Erythroblast (primary cell): ENCODE data around the gene AIP.
"Not testable (repeated sequence)": the region's sequence is repeated elsewhere in the genome, so short reads cannot be mapped to it uniquely, and the experiment has no call there.

Experiments used
- GATA1 ChIP-seq: IDR thresholded peaks from 2 replicates; pipeline ENCODE4 v1.6.1; 2011; ENCODE audit warnings: low read depth, mild to moderate bottlenecking, control low read depth, low read length, moderate library complexity
- POLR2A ChIP-seq: IDR thresholded peaks from 2 replicates; pipeline ENCODE4 v1.6.1; 2011; ENCODE audit warnings: mild to moderate bottlenecking, low read length

DNA sequence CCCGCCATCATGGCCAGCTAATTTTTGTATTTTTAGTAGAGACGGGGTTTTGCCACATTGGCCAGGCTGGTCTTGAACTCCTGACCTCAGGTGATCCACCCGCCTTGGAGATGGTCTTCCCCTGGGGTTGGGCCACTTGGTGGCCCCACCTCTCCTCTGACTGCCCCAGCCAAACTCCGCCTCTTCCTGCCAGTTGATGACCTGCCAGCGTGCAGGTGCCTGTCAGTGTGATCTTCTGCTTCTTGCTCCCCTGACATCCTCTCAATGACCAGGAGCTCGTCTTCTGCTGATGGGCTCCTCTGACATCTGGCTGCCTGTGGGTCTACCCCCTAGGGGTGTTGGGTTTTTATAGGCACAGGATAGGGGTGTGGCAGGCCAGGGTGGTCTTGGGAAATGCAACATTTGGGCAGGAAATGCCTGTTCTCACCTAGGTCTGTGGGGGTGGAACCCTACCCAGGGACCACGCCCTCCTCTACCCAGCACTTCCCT lies 3.1 kb downstream of the AIP start:
- not testable (repeated sequence) for TF ChIP-seq POLR2A, GATA1
